ENCODE results near the gene TAF12.
"Not testable (repeated sequence)": the region's sequence is repeated elsewhere in the genome, so short reads cannot be mapped to it uniquely, and the experiment has no call there.

TAF12 gene

GRCh38 chr1:28644494-28644893 lies 1.6 kb upstream of the TAF12 start:
- no peak for DNase-seq

- peak; percentile 64 to 70 for DNase-seq
Measured at GRCh38 chr1:28642056-28642846, 616 bp downstream of the TAF12 start.

GRCh38 chr1:28640766-28641165 lies 2.1 kb downstream of the TAF12 start:
- DNase-seq = peak; percentile 66 to 74

GRCh38 chr1:28632560-28632959 lies 10.3 kb downstream of the TAF12 start:
- DNase-seq = no peak

GRCh38 chr1:28631713-28632112 lies 11.2 kb downstream of the TAF12 start:
- DNase-seq = no peak

- no peak for DNase-seq
Measured at GRCh38 chr1:28613175-28613574, 29.7 kb downstream of the TAF12 start.

GRCh38 chr1:28606771-28607170 lies 36.1 kb downstream of the TAF12 start:
- no peak for DNase-seq

- DNase-seq = no peak
Measured at GRCh38 chr1:28604962-28605361, 37.9 kb downstream of the TAF12 start.

GRCh38 chr1:28604411-28604810 lies 38.5 kb downstream of the TAF12 start:
- no peak for DNase-seq

- DNase-seq = peak; percentile 73 to 88
Measured at GRCh38 chr1:28602536-28603439, 40.1 kb downstream of the TAF12 start.

GRCh38 chr1:28601696-28602095 lies 41.2 kb downstream of the TAF12 start:
- DNase-seq = no peak

- not testable (repeated sequence) for DNase-seq
Measured at GRCh38 chr1:28596276-28596675, 46.6 kb downstream of the TAF12 start.

GRCh38 chr1:28595412-28596191 lies 47.3 kb downstream of the TAF12 start:
- DNase-seq = no peak

- not testable (repeated sequence) for DNase-seq
Measured at GRCh38 chr1:28594686-28595411, 48.0 kb downstream of the TAF12 start.

GRCh38 chr1:28593988-28594356 lies 48.9 kb downstream of the TAF12 start:
- DNase-seq = not testable (repeated sequence)

- peak in 1 of 2 experiments; percentile 39 for DNase-seq
Measured at GRCh38 chr1:28592321-28593071, 50.4 kb downstream of the TAF12 start.

- peak; percentile 53 to 61 for DNase-seq
Measured at GRCh38 chr1:28591708-28592320, 51.1 kb downstream of the TAF12 start, which contains the start of gene RAB42. TSS of gene RAB42 (plus strand) at chr1:28592265. CDS start at chr1:28592512, 247 bp downstream.

GRCh38 chr1:28586585-28587391 lies 56.1 kb downstream of the TAF12 start:
- not testable (repeated sequence) for DNase-seq

- DNase-seq = peak; percentile 60 to 71
Measured at GRCh38 chr1:28582248-28582615, 60.6 kb downstream of the TAF12 start.
